ENCODE measurements around the gene L3MBTL4.

Gene L3MBTL4

GRCh38 chr18:5987249-5987648 is 427.5 kb downstream of the L3MBTL4 start:
- DNase-seq (ENCODE audit: low read depth in 2 of 2), result no peak

- DNase-seq (ENCODE audit: low read depth in 2 of 2), result no peak
Observed at GRCh38 chr18:5986257-5986931, 428.3 kb downstream of the L3MBTL4 start.

GRCh38 chr18:5984245-5984644 is 430.5 kb downstream of the L3MBTL4 start:
- no peak for DNase-seq (ENCODE audit: low read depth in 2 of 2)

- DNase-seq (ENCODE audit: low read depth in 2 of 2), result no peak
Observed at GRCh38 chr18:5983488-5983887, 431.2 kb downstream of the L3MBTL4 start.

- DNase-seq (ENCODE audit: low read depth in 2 of 2), result no peak
Observed at GRCh38 chr18:5982332-5982731, 432.4 kb downstream of the L3MBTL4 start.

GRCh38 chr18:5980721-5981120 is 434.0 kb downstream of the L3MBTL4 start:
- DNase-seq (ENCODE audit: low read depth in 2 of 2), result no peak

GRCh38 chr18:5979971-5980457 is 434.7 kb downstream of the L3MBTL4 start:
- no peak for DNase-seq (ENCODE audit: low read depth in 2 of 2)

GRCh38 chr18:5979176-5979888 is 435.4 kb downstream of the L3MBTL4 start:
- no peak for DNase-seq (ENCODE audit: low read depth in 2 of 2)

- DNase-seq (ENCODE audit: low read depth in 2 of 2), result no peak
Observed at GRCh38 chr18:5977022-5977421, 437.7 kb downstream of the L3MBTL4 start.

- no peak for DNase-seq (ENCODE audit: low read depth in 2 of 2)
Observed at GRCh38 chr18:5975111-5976002, 439.4 kb downstream of the L3MBTL4 start.

GRCh38 chr18:5974696-5975095 is 440.0 kb downstream of the L3MBTL4 start:
- no peak for DNase-seq (ENCODE audit: low read depth in 2 of 2)

- no peak for DNase-seq (ENCODE audit: low read depth in 2 of 2)
Observed at GRCh38 chr18:5973099-5973498, 441.6 kb downstream of the L3MBTL4 start.

GRCh38 chr18:5972298-5972697 is 442.4 kb downstream of the L3MBTL4 start:
- no peak for DNase-seq (ENCODE audit: low read depth in 2 of 2)

GRCh38 chr18:5969989-5970403 is 444.7 kb downstream of the L3MBTL4 start:
- no peak for DNase-seq (ENCODE audit: low read depth in 2 of 2)

GRCh38 chr18:5969355-5969988 is 445.2 kb downstream of the L3MBTL4 start:
- no peak for DNase-seq (ENCODE audit: low read depth in 2 of 2)

- no peak for DNase-seq (ENCODE audit: low read depth in 2 of 2)
Observed at GRCh38 chr18:5967666-5968065, 447.0 kb downstream of the L3MBTL4 start.

- no peak for DNase-seq (ENCODE audit: low read depth in 2 of 2)
Observed at GRCh38 chr18:5967007-5967406, 447.7 kb downstream of the L3MBTL4 start.

- no peak for DNase-seq (ENCODE audit: low read depth in 2 of 2)
Observed at GRCh38 chr18:5966514-5966913, 448.2 kb downstream of the L3MBTL4 start.

GRCh38 chr18:5964996-5965395 is 449.7 kb downstream of the L3MBTL4 start:
- DNase-seq (ENCODE audit: low read depth in 2 of 2), result no peak

- no peak for DNase-seq (ENCODE audit: low read depth in 2 of 2)
Observed at GRCh38 chr18:5964596-5964995, 450.1 kb downstream of the L3MBTL4 start.

- DNase-seq (ENCODE audit: low read depth in 2 of 2), result no peak
Observed at GRCh38 chr18:5964108-5964507, 450.6 kb downstream of the L3MBTL4 start.

GRCh38 chr18:5963267-5963666 is 451.4 kb downstream of the L3MBTL4 start:
- no peak for DNase-seq (ENCODE audit: low read depth in 2 of 2)
